ENCODE data around the gene P3H3.

DNA sequence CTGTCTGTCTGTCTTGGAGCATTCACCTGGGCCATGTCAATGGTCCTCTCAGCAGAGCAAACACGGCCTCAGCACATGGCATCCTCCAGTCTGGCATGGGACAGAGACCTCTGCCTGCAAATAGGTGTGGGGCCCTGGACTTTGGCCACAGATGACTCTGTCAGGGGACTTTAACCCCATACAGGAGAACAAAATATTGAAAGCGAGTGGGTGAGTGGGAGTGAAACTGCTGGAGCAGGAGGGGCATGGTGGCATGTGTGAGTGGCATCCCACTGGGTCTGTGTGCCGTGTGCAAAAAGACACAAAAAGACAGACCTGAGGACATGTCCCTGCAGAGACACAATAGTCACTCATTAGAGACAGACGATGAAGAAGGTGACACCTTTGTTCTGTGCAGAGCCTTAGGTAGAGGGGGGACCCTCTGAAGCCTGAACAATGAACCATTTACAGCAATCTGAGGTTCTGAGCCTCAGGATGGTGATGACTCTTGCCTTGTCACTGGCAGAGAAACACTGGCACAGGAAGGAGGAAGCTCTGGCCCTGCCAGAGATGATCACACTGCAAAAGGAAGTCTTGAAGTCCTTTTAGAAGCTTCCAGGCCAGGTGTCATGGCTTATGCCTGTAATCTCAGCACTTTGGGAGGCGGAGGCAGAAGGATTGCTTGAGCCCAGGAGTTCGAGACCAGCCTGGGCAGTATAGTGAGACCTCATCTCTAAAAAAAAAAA is 48.3 kb upstream of the P3H3 start:
- TF ChIP-seq, protein P1, sequence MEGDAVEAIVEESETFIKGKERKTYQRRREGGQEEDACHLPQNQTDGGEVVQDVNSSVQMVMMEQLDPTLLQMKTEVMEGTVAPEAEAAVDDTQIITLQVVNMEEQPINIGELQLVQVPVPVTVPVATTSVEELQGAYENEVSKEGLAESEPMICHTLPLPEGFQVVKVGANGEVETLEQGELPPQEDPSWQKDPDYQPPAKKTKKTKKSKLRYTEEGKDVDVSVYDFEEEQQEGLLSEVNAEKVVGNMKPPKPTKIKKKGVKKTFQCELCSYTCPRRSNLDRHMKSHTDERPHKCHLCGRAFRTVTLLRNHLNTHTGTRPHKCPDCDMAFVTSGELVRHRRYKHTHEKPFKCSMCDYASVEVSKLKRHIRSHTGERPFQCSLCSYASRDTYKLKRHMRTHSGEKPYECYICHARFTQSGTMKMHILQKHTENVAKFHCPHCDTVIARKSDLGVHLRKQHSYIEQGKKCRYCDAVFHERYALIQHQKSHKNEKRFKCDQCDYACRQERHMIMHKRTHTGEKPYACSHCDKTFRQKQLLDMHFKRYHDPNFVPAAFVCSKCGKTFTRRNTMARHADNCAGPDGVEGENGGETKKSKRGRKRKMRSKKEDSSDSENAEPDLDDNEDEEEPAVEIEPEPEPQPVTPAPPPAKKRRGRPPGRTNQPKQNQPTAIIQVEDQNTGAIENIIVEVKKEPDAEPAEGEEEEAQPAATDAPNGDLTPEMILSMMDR (IDR thresholded peaks at IDR 0.05; ENCODE audit: extremely low read depth in 1 of 2, insufficient read depth in 1 of 2, low read depth in 1 of 2, low read length in 2 of 2): no peak
- no peak for TF ChIP-seq POLR2AphosphoS5 (IDR thresholded peaks at IDR 0.05; ENCODE audit: insufficient read depth, low read depth, low read length)
- TF ChIP-seq POLR2A (IDR thresholded peaks at IDR 0.05; ENCODE audit: low read depth, low read length): no peak
- TF ChIP-seq MYC (IDR thresholded peaks at IDR 0.05; ENCODE audit: low read depth, low read length): no peak
- no peak for TF ChIP-seq EZH2 (IDR thresholded peaks at IDR 0.05; ENCODE audit: borderline replicate concordance, low read depth, low read length, severe bottlenecking)
- TF ChIP-seq JUN (IDR thresholded peaks at IDR 0.05; ENCODE audit: borderline replicate concordance, insufficient read depth, insufficient read length, low read depth): no peak
- TF ChIP-seq, protein P2, sequence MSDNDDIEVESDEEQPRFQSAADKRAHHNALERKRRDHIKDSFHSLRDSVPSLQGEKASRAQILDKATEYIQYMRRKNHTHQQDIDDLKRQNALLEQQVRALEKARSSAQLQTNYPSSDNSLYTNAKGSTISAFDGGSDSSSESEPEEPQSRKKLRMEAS (IDR thresholded peaks at IDR 0.05; ENCODE audit: insufficient read depth, insufficient read length): no peak
- no peak for TF ChIP-seq GATA2 (IDR thresholded peaks at IDR 0.05; ENCODE audit: insufficient read depth, insufficient read length, low read depth, low read length)

Measured in endothelial cell of umbilical vein (primary cell).